Cardiac ventricle fibroblast (primary cell): ENCODE data around the gene CT45A1. TPM values are rescaled to one million over a fixed set of nuclear protein-coding genes. Genes with fewer than 3 reads are reported as not detected.

ENCODE experiments used
- total RNA-seq: library from RNA; depleted of rRNA; stranded (reverse); fragments of >200 nt; gene quantifications from 2 replicates; pipeline ENCODE4 v1.2.3, GENCODE V29; 2015

The CT45A1 gene, protein sequence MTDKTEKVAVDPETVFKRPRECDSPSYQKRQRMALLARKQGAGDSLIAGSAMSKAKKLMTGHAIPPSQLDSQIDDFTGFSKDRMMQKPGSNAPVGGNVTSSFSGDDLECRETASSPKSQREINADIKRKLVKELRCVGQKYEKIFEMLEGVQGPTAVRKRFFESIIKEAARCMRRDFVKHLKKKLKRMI
- total RNA-seq: not detected in 2 replicates

DNA sequence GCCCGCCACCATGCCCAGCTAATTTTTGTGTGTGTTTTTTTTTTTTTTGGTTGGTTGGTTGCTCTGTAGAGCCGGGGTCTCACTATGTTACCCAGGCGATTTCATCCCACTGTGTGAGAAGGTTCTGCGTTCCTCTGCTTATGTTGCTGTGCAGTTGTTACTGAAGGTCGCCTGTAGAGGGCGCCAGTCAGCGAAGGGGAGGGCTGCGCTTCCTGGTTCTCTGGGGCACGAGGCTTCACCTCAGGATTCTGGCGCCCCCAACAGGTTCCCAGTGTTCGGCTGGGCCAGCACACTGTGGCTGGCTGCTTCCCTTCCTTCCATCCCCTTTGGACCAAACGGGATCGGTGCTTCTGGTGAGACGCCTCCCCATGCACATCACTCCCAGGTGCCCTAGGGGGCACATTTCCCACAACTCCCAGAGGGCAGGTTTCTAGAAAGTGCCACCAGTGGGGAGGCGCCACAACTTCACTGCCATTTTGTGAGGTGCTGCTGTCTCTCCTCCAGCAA, at the start of gene CT45A1:
Gene CT45A1 (plus strand): TSS at position 457 of the 507 bp plus-strand sequence. CDS start 5,302 bp downstream, outside the sequence.

DNA sequence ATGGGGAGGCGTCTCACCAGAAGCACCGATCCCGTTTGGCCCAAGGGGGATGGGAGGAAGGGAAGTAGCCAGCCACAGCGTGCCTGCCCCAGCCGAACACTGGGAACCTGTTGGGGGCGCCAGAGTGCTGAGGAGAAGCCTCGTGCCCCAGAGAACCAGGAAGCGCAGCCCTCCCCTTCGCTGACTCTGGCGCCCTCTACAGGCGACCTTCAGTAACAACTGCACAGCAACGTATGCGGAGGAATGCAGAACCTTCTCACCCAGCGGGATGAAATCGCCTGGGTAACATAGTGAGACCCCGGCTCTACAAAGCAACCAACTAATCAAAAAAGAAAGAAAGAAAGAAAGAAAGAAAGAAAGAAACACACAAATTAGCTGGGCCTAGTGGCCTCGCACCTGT, 54.7 kb downstream of the CT45A1 start, which contains the start of gene CT45A3:
Gene CT45A3 (minus strand): TSS at position 101 of the 400 bp plus-strand sequence. CDS start 3,747 bp downstream, outside the sequence.

Other genes starting within 250 kb of the CT45A1 start
- 1.9 and 2.4 TPM in 2 replicates for gene INTS6L, start 193.0 kb upstream of the CT45A1 start, total RNA-seq
- not detected in 2 replicates for gene CT45A3, start 54.6 kb downstream of the CT45A1 start, total RNA-seq
- gene CT45A5, start 71.9 kb downstream of the CT45A1 start, total RNA-seq: not detected in 2 replicates
- not detected in 2 replicates for gene CT45A6, start 89.1 kb downstream of the CT45A1 start, total RNA-seq
- not detected in 2 replicates for gene CT45A2, start 106.4 kb downstream of the CT45A1 start, total RNA-seq
- gene CT45A7, start 123.6 kb downstream of the CT45A1 start, total RNA-seq: not detected in 2 replicates
- gene CT45A8, start 140.9 kb downstream of the CT45A1 start, total RNA-seq: not detected in 2 replicates
- gene CT45A9, start 158.2 kb downstream of the CT45A1 start, total RNA-seq: not detected in 2 replicates
- not detected in 2 replicates for gene CT45A10, start 179.8 kb downstream of the CT45A1 start, total RNA-seq
- not detected in 2 replicates for gene SAGE1, start 180.1 kb downstream of the CT45A1 start, total RNA-seq